A549 (cell line): ENCODE data around the gene TTLL13.

Experiments
- KDM5A ChIP-seq: fragments of 200-600 bp; sonication (generic); IDR thresholded peaks from 2 replicates; pipeline ENCODE4 v1.6.1; 2016; ENCODE audit warnings: antibody characterized with exemption, mild to moderate bottlenecking
- MAZ ChIP-seq: fragments of 150-350 bp; IDR thresholded peaks from 2 replicates; pipeline ENCODE4 v1.6.1; 2014; ENCODE audit warnings: antibody characterized with exemption, low read depth, low read length, borderline replicate concordance
- MYC ChIP-seq: IDR thresholded peaks from 2 replicates; pipeline ENCODE4 v1.6.1; 2012; ENCODE audit warnings: mild to moderate bottlenecking, inconsistent platforms, low read length, improper control_type of control experiment, borderline replicate concordance
- NPAS2 ChIP-seq: fragments of 250-450 bp; sonication (Bioruptor Pico); IDR thresholded peaks from 2 replicates; pipeline ENCODE4 v1.8.0; 2022; ENCODE audit warnings: mild to moderate bottlenecking, moderate library complexity, borderline replicate concordance
- PBX3 ChIP-seq: IDR thresholded peaks from 2 replicates; pipeline ENCODE4 v1.6.1; 2012
- PHF8 ChIP-seq: fragments of 200-600 bp; sonication (generic); IDR thresholded peaks from 2 replicates; pipeline ENCODE4 v1.6.1; 2016; ENCODE audit warnings: low read depth, mild to moderate bottlenecking, antibody characterized with exemption, moderate library complexity, borderline replicate concordance
- POLR2A ChIP-seq: IDR thresholded peaks from 2 replicates; pipeline ENCODE4 v1.6.1; 2012; ENCODE audit warnings: mild to moderate bottlenecking, low read length
- RFX5 ChIP-seq: fragments of 450-650 bp; IDR thresholded peaks from 2 replicates; pipeline ENCODE4 v1.7.1; 2014; ENCODE audit warnings: antibody characterized with exemption, mild to moderate bottlenecking, moderate library complexity
- SMC3 ChIP-seq: fragments of >200 bp; sonication (Bioruptor Twin); formaldehyde crosslinking; IDR thresholded peaks from 3 replicates; pipeline ENCODE4 v1.6.1; 2018; ENCODE audit warnings: inconsistent platforms
- TF ChIP-seq, protein P1 (sequence below): fragments of >200 bp; sonication (Bioruptor Twin); formaldehyde crosslinking; IDR thresholded peaks from 3 replicates; pipeline ENCODE4 v1.5.1; 2016

DNA sequence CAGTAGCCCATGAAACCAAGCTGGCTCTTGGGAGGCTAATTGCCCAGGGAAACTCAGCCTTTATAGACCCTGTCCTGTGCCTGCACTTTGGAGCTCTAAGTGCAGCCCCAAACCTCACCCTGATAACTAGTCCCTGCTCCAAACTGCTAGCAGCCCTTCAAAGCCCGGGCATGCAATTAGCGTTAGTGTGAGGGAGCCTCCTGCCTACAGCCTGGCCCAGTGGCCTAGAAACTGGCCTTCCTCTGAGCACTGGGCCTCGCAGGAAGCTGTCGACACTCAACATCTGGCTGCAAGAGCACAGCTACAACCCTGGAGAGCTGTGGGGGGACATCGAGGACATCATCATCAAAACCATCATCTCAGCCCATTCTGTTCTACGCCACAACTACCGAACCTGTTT lies 8.4 kb downstream of the TTLL13 start:
- TF ChIP-seq, protein P1, sequence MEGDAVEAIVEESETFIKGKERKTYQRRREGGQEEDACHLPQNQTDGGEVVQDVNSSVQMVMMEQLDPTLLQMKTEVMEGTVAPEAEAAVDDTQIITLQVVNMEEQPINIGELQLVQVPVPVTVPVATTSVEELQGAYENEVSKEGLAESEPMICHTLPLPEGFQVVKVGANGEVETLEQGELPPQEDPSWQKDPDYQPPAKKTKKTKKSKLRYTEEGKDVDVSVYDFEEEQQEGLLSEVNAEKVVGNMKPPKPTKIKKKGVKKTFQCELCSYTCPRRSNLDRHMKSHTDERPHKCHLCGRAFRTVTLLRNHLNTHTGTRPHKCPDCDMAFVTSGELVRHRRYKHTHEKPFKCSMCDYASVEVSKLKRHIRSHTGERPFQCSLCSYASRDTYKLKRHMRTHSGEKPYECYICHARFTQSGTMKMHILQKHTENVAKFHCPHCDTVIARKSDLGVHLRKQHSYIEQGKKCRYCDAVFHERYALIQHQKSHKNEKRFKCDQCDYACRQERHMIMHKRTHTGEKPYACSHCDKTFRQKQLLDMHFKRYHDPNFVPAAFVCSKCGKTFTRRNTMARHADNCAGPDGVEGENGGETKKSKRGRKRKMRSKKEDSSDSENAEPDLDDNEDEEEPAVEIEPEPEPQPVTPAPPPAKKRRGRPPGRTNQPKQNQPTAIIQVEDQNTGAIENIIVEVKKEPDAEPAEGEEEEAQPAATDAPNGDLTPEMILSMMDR: no peak
- TF ChIP-seq PBX3 (no peak), KDM5A (no peak), PHF8 (no peak), POLR2A (no peak), MYC (no peak), RFX5 (no peak), MAZ (no peak), SMC3 (no peak), NPAS2 (CRISPR knock-in tag) (no peak)
